H1 (cell line): ENCODE measurements around the gene TBCE. TPM values are rescaled to one million over a fixed set of nuclear protein-coding genes. Genes with fewer than 3 reads are reported as not detected.

Experiments
- ATF2 ChIP-seq: IDR thresholded peaks from 2 replicates; pipeline ENCODE4 v1.6.1; 2012; ENCODE audit warnings: low read length, inconsistent platforms
- CHD2 ChIP-seq: IDR thresholded peaks from 2 replicates; pipeline ENCODE4 v1.6.1; 2012; ENCODE audit warnings: low read length, improper control_type of control experiment
- RAD21 ChIP-seq, 2 experiments: IDR thresholded peaks in 1 of 2; conservative IDR thresholded peaks in 1 of 2; 2 replicates each; pipeline ENCODE4 v1.6.1; 2011; ENCODE audit warnings: low read depth in 2 of 2, low read length in 2 of 2, improper control_type of control experiment in 1 of 2, inconsistent platforms in 1 of 2, mild to moderate bottlenecking in 1 of 2, moderate library complexity in 1 of 2
- polyA plus RNA-seq, 7 experiments: library from polyadenylated mRNA; depleted of rRNA in 3 of 7; stranded (reverse) in 5 of 7; unstranded in 2 of 7; fragments of >200 nt in 5 of 7; fragments of 200-250 nt in 2 of 7; gene quantifications; 1 replicate in 5 of 7; 2 replicates in 1 of 7; 4 replicates in 1 of 7; pipeline versions ENCODE4 v1.2.1 to v1.2.3, GENCODE V29; 2011 to 2013; ENCODE audit warnings: missing spikeins in 2 of 7, mixed read lengths in 2 of 7
- total RNA-seq: library from RNA; stranded (reverse); fragmentation: NEBNext Ultra II Directional; extraction: Animal tissue kit (Norgen Biotek cat#: 25700); gene quantifications from 2 replicates; pipeline ENCODE4 v1.2.1, GENCODE V29; 2021

TBCE gene
- total and polyA plus RNA-seq, 2 of the 8 experiments (the other 6 are each of a cell fraction or from before 2014, with no cell fraction given): 22.7 to 42.9 TPM

GRCh38 chr1:235483090-235483489 is 115.9 kb downstream of the TBCE start (continued):
- TF ChIP-seq ATF2: no peak
- no peak for TF ChIP-seq RAD21 (IDR thresholded peaks at IDR 0.05 in 1 of 2, conservative IDR thresholded peaks at IDR 0.05 in 1 of 2; ENCODE audit: low read depth in 2 of 2, low read length in 2 of 2)
- TF ChIP-seq CHD2: no peak
